SK-N-SH treated with all-trans-retinoic acid at 6 μM for 48 hours (cell line): ENCODE results near the gene CD48.

Experiments
- CREB5 ChIP-seq: fragments of 250-450 bp; sonication (Bioruptor Pico); IDR thresholded peaks from 2 replicates; pipeline ENCODE4 v1.5.1; 2020; ENCODE audit warnings: low read depth, mild to moderate bottlenecking, moderate library complexity
- ESRRG ChIP-seq: fragments of 250-450 bp; sonication (Bioruptor Pico); IDR thresholded peaks from 2 replicates; pipeline ENCODE4 v1.6.1; 2021; ENCODE audit warnings: mild to moderate bottlenecking
- ISL1 ChIP-seq: fragments of 250-450 bp; sonication (Bioruptor Pico); IDR thresholded peaks from 2 replicates; pipeline ENCODE4 v2.1.2; 2022; ENCODE audit warnings: mild to moderate bottlenecking, moderate library complexity
- PATZ1 ChIP-seq: fragments of 250-450 bp; sonication (Bioruptor Pico); IDR thresholded peaks from 2 replicates; pipeline ENCODE4 v1.8.0; 2020; ENCODE audit warnings: mild to moderate bottlenecking, moderate library complexity, borderline replicate concordance
- PPARA ChIP-seq: fragments of 250-450 bp; sonication (Bioruptor Pico); IDR thresholded peaks from 2 replicates; pipeline ENCODE4 v1.5.0; 2020; ENCODE audit warnings: mild to moderate bottlenecking, borderline replicate concordance
- RARB ChIP-seq: fragments of 250-450 bp; sonication (Bioruptor Pico); IDR thresholded peaks from 2 replicates; pipeline ENCODE4 v1.8.0; 2021; ENCODE audit warnings: mild to moderate bottlenecking, moderate library complexity
- SNAI2 ChIP-seq: fragments of 250-450 bp; sonication (Bioruptor Pico); IDR thresholded peaks from 2 replicates; pipeline ENCODE4 v1.5.0; 2020; ENCODE audit warnings: mild to moderate bottlenecking, moderate library complexity
- TCF4 ChIP-seq: fragments of 250-450 bp; sonication (Bioruptor Pico); IDR thresholded peaks from 2 replicates; pipeline ENCODE4 v1.8.0; 2021; ENCODE audit warnings: mild to moderate bottlenecking, moderate library complexity, borderline replicate concordance
- TOX ChIP-seq: fragments of 250-450 bp; sonication (Bioruptor Pico); IDR thresholded peaks from 2 replicates; pipeline ENCODE4 v1.8.0; 2021; ENCODE audit warnings: mild to moderate bottlenecking, moderate library complexity, borderline replicate concordance
- ZC3H10 ChIP-seq: fragments of 250-450 bp; sonication (Bioruptor Pico); IDR thresholded peaks from 2 replicates; pipeline ENCODE4 v1.5.1; 2021; ENCODE audit warnings: mild to moderate bottlenecking, moderate library complexity
- ZFP30 ChIP-seq: fragments of 450-650 bp; formaldehyde crosslinking; IDR thresholded peaks from 2 replicates; pipeline ENCODE4 v1.5.0; 2022; ENCODE audit warnings: mild to moderate bottlenecking, moderate library complexity

- no peak for TF ChIP-seq RARB
- no peak for TF ChIP-seq TOX (CRISPR knock-in tag)
- no peak for TF ChIP-seq PPARA (CRISPR knock-in tag)
- TF ChIP-seq ZC3H10 (CRISPR knock-in tag), result no peak
- no peak for TF ChIP-seq PATZ1 (CRISPR knock-in tag)
- no peak for TF ChIP-seq ZFP30 (CRISPR knock-in tag)
- TF ChIP-seq CREB5, result no peak
- TF ChIP-seq TCF4 (CRISPR knock-in tag), result no peak
- TF ChIP-seq ISL1 (CRISPR knock-in tag), result no peak
- no peak for TF ChIP-seq ESRRG (CRISPR knock-in tag)
- no peak for TF ChIP-seq SNAI2
These were observed 72.0 kb downstream of the CD48 start for GRCh38 chr1:160639652-160640051.
